OCI-LY1 (cell line): ENCODE results near the gene RXFP2.

Experiments
- H2AFZ ChIP-seq: fragments of 200-600 bp; sonication (generic), shearing (Covaris generic); 2 replicates; pipeline ENCODE4 v1.6.0; 2014; ENCODE audit warnings: antibody characterized with exemption, mild to moderate bottlenecking, low read length
- H3F3A ChIP-seq: fragments of 200-600 bp; sonication (generic), shearing (Covaris generic); 2 replicates; pipeline ENCODE4 v1.6.0; 2014; ENCODE audit warnings: mild to moderate bottlenecking, antibody characterized with exemption, low read length, moderate library complexity; ENCODE audit not compliant: insufficient read depth
- H3K27ac ChIP-seq: fragments of 200-600 bp; sonication (generic); 2 replicates; pipeline ENCODE4 v1.5.1; 2014; ENCODE audit warnings: low read length, mixed run types, mild to moderate bottlenecking, low read depth; ENCODE audit not compliant: poor library complexity, severe bottlenecking
- H3K27me3 ChIP-seq: fragments of 200-600 bp; sonication (generic); 2 replicates; pipeline ENCODE4 v1.6.0; 2014; ENCODE audit warnings: antibody characterized with exemption, mild to moderate bottlenecking, low read length, moderate library complexity; ENCODE audit not compliant: insufficient read depth
- H3K36me3 ChIP-seq: fragments of 200-600 bp; sonication (generic); 2 replicates; pipeline ENCODE4 v1.6.1; 2014; ENCODE audit warnings: mild to moderate bottlenecking, antibody characterized with exemption, low read length, moderate library complexity, mixed read lengths; ENCODE audit not compliant: insufficient read depth
- H3K4me1 ChIP-seq: fragments of 200-600 bp; sonication (generic); 2 replicates; pipeline ENCODE4 v1.5.1; 2014; ENCODE audit warnings: mild to moderate bottlenecking, low read length, moderate library complexity; ENCODE audit not compliant: insufficient read depth, severe bottlenecking
- H3K4me2 ChIP-seq: fragments of 200-600 bp; sonication (generic), shearing (Covaris generic); 2 replicates; pipeline ENCODE4 v1.6.1; 2014; ENCODE audit warnings: low read length
- H3K4me3 ChIP-seq: fragments of 200-600 bp; sonication (generic); 2 replicates; pipeline ENCODE4 v1.5.1; 2014; ENCODE audit warnings: low read length, low read depth, mild to moderate bottlenecking, mixed read lengths; ENCODE audit not compliant: poor library complexity, severe bottlenecking
- H3K79me2 ChIP-seq: fragments of 200-600 bp; shearing (Covaris generic); 2 replicates; pipeline ENCODE4 v1.6.1; 2016; ENCODE audit warnings: mixed run types, low read length, mixed read lengths; ENCODE audit not compliant: insufficient read depth
- H3K9ac ChIP-seq: fragments of 200-600 bp; sonication (generic), shearing (Covaris generic); 2 replicates; pipeline ENCODE4 v1.6.1; 2014; ENCODE audit warnings: mild to moderate bottlenecking, low read length, mixed read lengths
- H3K9me2 ChIP-seq: fragments of 200-600 bp; sonication (generic), shearing (Covaris generic); 2 replicates; pipeline ENCODE4 v1.6.1; 2014; ENCODE audit warnings: low read depth, mild to moderate bottlenecking, low read length, mixed read lengths
- H3K9me3 ChIP-seq: fragments of 200-600 bp; shearing (Covaris generic); 2 replicates; pipeline ENCODE4 v1.6.1; 2014; ENCODE audit warnings: low read length, mixed read lengths
- H4K20me1 ChIP-seq: fragments of 200-600 bp; sonication (generic), shearing (Covaris generic); 2 replicates; pipeline ENCODE4 v1.6.0; 2016; ENCODE audit warnings: mild to moderate bottlenecking, low read length; ENCODE audit not compliant: insufficient read depth
- CTCF ChIP-seq: fragments of 200-600 bp; sonication (generic), shearing (Covaris generic); IDR thresholded peaks from 2 replicates; pipeline ENCODE4 v1.5.1; 2017; ENCODE audit warnings: mild to moderate bottlenecking, antibody characterized with exemption, low read length, moderate library complexity, mixed read lengths
- EZH2 ChIP-seq: fragments of 200-600 bp; sonication (generic), shearing (Covaris generic); IDR thresholded peaks from 2 replicates; pipeline ENCODE4 v1.8.0; 2017; ENCODE audit warnings: borderline replicate concordance, mixed run types, mild to moderate bottlenecking, antibody characterized with exemption, low read length, moderate library complexity, mixed read lengths

The RXFP2 gene

GRCh38 chr13:31805841-31806240, 66.5 kb downstream of the RXFP2 start:
- Histone ChIP-seq H3K9me2 (no peaks in the 10 kb centered on the region), H3K9me3 (no peaks in the 10 kb centered on the region), H3K4me1 (no peaks in the 10 kb centered on the region), H3K27me3 (no peaks in the 10 kb centered on the region), H3K27ac (no peak overlapping the region), H2AFZ (no peak overlapping the region), H3K9ac (no peak overlapping the region), H4K20me1 (no peaks in the 10 kb centered on the region), H3K4me2 (no peak overlapping the region), H3K79me2 (no peaks in the 10 kb centered on the region), H3K4me3 (no peak overlapping the region), H3F3A (no peaks in the 10 kb centered on the region), H3K36me3 (no peaks in the 10 kb centered on the region)
- TF ChIP-seq EZH2 = no peak
- TF ChIP-seq CTCF = no peak

- no peaks in the 10 kb centered on the region for H3K4me1 ChIP-seq
- H2AFZ ChIP-seq = no peak overlapping the region
- H3K27ac ChIP-seq = no peak overlapping the region
- no peak overlapping the region for H3K4me3 ChIP-seq
- no peaks in the 10 kb centered on the region for H3K79me2 ChIP-seq
- H3K4me2 ChIP-seq = no peak overlapping the region
- H3K9me3 ChIP-seq = no peaks in the 10 kb centered on the region
- H3K9ac ChIP-seq = no peak overlapping the region
- H4K20me1 ChIP-seq = no peaks in the 10 kb centered on the region
- no peaks in the 10 kb centered on the region for H3K9me2 ChIP-seq
- no peaks in the 10 kb centered on the region for H3K27me3 ChIP-seq
- H3K36me3 ChIP-seq = no peaks in the 10 kb centered on the region
- TF ChIP-seq EZH2 (no peak), CTCF (no peak)
- H3F3A ChIP-seq = no peaks in the 10 kb centered on the region
These were observed 67.8 kb downstream of the RXFP2 start for GRCh38 chr13:31807090-31807541.

GRCh38 chr13:31814536-31814935, 75.2 kb downstream of the RXFP2 start:
- H3K27me3 ChIP-seq = no peaks in the 10 kb centered on the region
- H3K9me2 ChIP-seq = no peaks in the 10 kb centered on the region
- no peaks in the 10 kb centered on the region for H3F3A ChIP-seq
- no peak for TF ChIP-seq EZH2
- no peak for TF ChIP-seq CTCF
- H3K9ac ChIP-seq = no peak overlapping the region
- H4K20me1 ChIP-seq = no peaks in the 10 kb centered on the region
- no peak overlapping the region for H3K27ac ChIP-seq
- no peak overlapping the region for H3K4me3 ChIP-seq
- H3K4me1 ChIP-seq = no peaks in the 10 kb centered on the region
- no peak overlapping the region for H3K4me2 ChIP-seq
- no peaks in the 10 kb centered on the region for H3K79me2 ChIP-seq
- no peaks in the 10 kb centered on the region for H3K36me3 ChIP-seq
- no peak overlapping the region for H2AFZ ChIP-seq
- no peaks in the 10 kb centered on the region for H3K9me3 ChIP-seq
